ENCODE results near the gene ZCCHC4.
A peak's percentile ranks its signal among the peaks of the same experiment; 100 is the strongest.

The ZCCHC4 gene, protein sequence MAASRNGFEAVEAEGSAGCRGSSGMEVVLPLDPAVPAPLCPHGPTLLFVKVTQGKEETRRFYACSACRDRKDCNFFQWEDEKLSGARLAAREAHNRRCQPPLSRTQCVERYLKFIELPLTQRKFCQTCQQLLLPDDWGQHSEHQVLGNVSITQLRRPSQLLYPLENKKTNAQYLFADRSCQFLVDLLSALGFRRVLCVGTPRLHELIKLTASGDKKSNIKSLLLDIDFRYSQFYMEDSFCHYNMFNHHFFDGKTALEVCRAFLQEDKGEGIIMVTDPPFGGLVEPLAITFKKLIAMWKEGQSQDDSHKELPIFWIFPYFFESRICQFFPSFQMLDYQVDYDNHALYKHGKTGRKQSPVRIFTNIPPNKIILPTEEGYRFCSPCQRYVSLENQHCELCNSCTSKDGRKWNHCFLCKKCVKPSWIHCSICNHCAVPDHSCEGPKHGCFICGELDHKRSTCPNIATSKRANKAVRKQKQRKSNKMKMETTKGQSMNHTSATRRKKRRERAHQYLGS

DNA sequence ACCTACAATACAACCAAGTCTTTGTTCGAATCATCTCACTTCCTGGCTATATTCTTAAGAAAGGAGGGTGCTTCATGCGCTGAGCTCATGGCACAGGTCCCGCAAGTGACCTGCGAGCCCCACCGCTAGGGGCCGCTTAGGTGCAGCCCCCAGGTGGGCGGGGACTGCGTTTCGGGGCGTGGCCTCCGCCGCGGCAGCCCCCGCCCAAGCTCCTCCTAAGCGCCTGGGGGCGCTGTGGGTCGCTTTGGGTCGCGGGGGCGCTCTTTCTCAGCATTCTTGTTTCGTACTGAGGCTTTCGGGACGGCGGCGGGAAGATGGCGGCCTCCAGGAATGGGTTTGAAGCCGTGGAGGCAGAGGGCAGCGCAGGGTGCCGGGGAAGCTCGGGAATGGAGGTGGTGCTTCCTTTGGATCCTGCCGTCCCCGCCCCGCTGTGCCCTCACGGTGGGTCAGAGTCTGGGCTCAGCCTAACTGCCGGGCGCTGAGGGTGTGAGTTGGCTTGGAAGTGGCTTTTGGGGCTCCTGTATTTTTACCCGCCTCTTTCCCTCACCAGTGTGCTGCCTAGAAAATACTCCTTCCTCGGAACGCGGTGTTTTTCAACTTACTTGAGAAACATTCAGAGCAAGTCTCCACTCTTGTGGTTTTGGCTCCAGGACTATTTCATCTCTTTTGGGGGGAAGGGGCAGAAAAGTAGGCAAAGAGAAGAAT lies at the start of gene ZCCHC4:
Gene ZCCHC4, plus strand, starts transcription at position 279 of the 705 bp plus-strand sequence. Its CDS starts 36 bp downstream, at position 315.
- peak within 1 kb of the TSS; percentile 59 to 75 (median 68) for H3K4me3 ChIP-seq
- peak within 1 kb of the TSS; percentile 2 to 90 (median 78) for H3K27ac ChIP-seq

DNA sequence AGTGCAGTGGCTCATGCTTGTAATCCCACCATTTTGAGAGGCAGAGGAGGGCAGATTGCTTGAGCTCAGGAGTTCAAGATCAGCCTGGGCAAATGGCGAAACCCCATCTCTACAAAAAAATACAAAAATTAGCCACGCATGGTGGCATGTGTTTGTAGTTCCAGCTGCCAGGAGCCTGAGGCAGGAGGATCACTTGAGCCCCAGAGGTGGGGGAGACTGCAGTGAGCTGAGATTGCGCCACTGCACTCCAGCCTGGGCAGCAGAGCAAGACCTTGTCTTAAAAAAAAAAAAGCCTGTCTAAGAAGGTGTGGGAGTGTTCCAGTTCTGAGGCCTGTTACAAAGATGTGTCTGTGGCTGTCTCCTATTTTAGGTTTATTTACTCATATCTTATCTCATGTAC lies 40.7 kb upstream of the ZCCHC4 start:
- Histone ChIP-seq H3K4me3 (no peak overlapping the region), H3K27ac (no peak overlapping the region)

DNA sequence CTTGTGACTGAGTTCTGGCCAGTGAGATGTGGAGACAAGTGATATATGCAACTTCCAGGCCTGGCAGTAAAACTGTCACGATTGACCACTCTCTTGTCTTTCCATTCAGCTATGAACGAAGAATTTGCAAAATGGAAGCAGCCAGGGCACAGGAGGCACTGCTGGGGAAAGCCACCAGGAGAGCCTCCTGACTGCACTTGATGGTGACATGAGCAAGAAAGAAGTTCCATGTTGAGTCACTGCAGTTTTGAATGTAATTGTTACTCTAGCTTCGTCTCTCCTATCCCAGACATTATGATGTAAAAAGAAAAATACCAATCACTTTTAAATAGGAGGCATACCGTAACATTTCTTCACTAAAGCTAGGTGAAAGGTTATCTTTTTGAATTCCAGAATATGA lies 32.4 kb upstream of the ZCCHC4 start:
- H3K27ac ChIP-seq: no peak overlapping the region

DNA sequence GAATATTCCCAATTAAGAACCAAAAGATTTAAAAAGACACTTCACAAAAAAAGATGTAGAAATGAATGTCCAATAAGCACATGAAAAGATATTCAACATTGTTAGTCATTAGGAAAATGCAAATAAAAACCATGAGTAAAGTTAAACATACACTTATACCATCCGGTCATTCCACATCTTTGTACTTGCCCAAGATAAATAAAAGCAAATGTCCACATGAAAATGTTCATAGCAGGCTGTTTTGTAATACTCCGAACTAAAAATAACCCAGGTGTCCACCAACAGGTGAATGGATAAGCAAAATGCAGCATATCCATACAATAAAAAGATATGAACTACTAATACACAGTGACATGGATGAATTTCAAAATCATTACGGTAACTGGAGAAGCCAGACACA lies 28.6 kb upstream of the ZCCHC4 start:
- Histone ChIP-seq H3K27ac (no peak overlapping the region), H3K4me3 (no peak overlapping the region)

More for the DNA sequence above, 32.4 kb upstream of the ZCCHC4 start:
- H3K4me3 ChIP-seq: no peak overlapping the region

GRCh38 chr4:25284466-25284865 lies 28.1 kb upstream of the ZCCHC4 start:
- no peak overlapping the region for H3K27ac ChIP-seq
- H3K4me3 ChIP-seq: no peak overlapping the region

GRCh38 chr4:25290490-25291067 lies 22.0 kb upstream of the ZCCHC4 start:
- H3K27ac ChIP-seq: no peak overlapping the region
- H3K4me3 ChIP-seq: no peak overlapping the region

- no peak overlapping the region for H3K4me3 ChIP-seq
- H3K27ac ChIP-seq: no peak overlapping the region
Measured at GRCh38 chr4:25291158-25291733, 21.3 kb upstream of the ZCCHC4 start.

GRCh38 chr4:25297528-25298242 lies 14.9 kb upstream of the ZCCHC4 start:
- Histone ChIP-seq H3K4me3 (no peak overlapping the region), H3K27ac (no peak overlapping the region)

GRCh38 chr4:25299476-25300203 lies 12.9 kb upstream of the ZCCHC4 start:
- Histone ChIP-seq H3K4me3 (peak overlapping the region in 1 of 7 experiments; percentile 19), H3K27ac (peak overlapping the region in 10 of 21 experiments; percentile 5 to 69 (median 40))

DNA sequence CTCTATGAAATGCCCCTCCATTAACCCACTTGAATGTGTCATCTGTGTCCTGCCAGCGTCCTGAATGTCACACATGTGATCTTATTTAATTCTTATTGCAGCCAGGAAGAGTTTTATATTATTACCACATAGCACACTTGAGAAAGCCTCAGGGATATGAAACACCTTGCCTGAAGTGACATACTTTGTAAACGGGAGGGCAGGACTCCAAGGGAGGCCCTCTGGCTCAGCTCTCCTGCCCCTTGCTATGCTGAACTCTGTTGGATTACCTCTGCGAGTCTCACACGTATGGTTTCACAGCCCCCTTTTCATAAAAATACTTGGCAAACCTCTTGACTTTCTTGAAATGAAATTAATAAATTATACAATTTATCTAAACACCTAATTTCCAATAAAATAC lies 11.1 kb upstream of the ZCCHC4 start:
- H3K27ac ChIP-seq: peak overlapping the region in 1 of 21 experiments; percentile 13
- no peak overlapping the region for H3K4me3 ChIP-seq

GRCh38 chr4:25302626-25303025 lies 9.9 kb upstream of the ZCCHC4 start:
- H3K27ac ChIP-seq: no peak overlapping the region
- H3K4me3 ChIP-seq: no peak overlapping the region

DNA sequence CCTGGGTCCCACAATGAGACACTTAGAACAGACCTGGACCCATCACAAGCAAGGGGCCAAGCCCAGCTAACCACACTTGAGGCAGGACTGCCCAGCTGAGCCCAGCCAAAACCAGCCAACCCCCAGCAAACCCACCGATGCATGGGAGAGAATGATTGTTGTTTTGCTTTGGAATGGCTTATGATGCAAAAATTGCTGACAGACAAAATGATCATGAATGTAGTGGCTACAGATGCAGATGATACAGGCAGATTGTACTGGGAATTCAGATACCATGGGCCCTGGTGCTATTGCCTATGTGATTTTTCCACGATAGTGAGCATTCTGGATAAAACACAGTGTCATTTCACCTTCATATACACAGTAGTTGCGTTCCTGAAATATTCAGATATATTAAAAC lies 9.0 kb upstream of the ZCCHC4 start:
- no peak overlapping the region for H3K4me3 ChIP-seq
- H3K27ac ChIP-seq: no peak overlapping the region

GRCh38 chr4:25306518-25307057 lies 6.0 kb upstream of the ZCCHC4 start:
- Histone ChIP-seq H3K27ac (no peak overlapping the region), H3K4me3 (no peak overlapping the region)

DNA sequence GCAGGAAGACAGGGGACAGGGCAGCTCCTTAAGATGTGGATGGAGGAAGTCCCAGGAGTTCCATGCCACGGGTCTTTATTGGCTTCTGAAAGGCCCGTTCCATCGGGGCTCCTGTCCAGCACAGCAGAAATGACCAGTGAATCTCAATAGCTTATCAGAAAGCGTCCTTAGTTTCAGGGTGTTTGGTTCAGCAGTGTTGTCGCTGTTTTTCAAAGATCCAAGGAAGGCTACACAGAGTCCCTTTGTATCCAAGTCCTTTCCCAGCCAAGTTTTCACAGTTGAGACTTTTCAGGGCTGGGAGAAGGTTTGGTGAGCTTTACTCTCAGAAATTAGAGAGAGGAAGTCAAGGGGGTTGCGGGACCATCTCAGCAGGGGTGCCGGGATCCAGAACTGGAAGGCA lies 5.0 kb upstream of the ZCCHC4 start:
- H3K27ac ChIP-seq: peak overlapping the region in 1 of 21 experiments; percentile 19
- no peak overlapping the region for H3K4me3 ChIP-seq

DNA sequence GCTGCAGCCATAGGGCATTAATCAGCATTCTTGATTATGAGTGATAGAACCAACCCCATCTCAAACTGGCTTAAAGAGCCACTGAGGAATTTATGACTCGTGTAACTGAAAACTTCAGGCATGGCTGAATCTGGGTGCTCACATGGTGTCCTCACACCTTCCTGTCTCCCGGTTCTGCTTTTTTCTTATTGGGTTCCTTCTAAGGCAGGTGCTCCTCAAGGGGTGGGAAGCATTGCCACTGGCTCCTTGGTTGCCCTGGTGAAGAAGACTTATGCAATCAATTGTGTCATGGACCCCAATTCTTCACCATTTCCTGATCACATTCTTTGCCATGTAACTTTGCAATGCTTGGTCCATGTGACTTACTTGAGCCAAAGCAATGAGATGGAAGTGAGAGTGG lies 4.3 kb upstream of the ZCCHC4 start:
- no peak overlapping the region for H3K4me3 ChIP-seq
- peak overlapping the region in 1 of 21 experiments; percentile 19 for H3K27ac ChIP-seq

- Histone ChIP-seq H3K4me3 (no peak overlapping the region), H3K27ac (no peak overlapping the region)
Measured at GRCh38 chr4:25308761-25309160, 3.8 kb upstream of the ZCCHC4 start.

DNA sequence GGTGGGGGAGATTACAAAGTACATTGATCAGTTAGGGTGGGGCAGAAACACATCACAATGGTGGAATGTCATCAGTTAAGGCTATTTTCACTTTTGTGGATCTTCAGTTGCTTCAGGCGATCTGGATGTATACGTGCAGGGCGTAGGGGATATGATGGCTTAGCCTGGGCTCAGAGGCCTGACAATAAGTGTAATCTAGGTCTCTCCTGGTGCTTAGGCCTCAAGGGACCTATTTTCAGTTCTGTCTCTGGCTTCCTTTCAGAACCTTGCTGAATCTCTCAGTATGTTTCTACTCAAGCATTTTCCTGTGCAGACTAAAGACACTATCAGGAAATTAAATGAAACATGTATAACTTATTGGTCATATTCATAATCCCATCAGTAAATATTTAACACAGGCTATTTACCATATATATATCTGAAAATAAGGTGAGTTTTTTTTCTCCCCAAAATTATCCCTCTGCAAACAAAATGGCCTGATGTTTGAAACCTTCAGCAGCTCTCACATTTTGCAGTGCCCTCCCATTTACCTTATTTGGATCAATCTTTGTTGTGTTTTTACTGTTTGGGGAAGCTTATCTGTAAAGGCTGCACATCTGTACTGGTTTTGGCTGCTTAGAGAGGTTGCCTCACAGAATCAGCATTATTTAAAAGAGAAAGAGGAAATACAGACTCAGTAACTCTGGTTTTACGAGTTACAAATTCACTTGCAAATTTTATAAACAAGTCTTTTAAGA lies 2.3 kb upstream of the ZCCHC4 start:
- Histone ChIP-seq H3K4me3 (no peak overlapping the region), H3K27ac (peak overlapping the region in 1 of 21 experiments; percentile 29)

GRCh38 chr4:25310803-25311166 lies 1.8 kb upstream of the ZCCHC4 start:
- peak overlapping the region in 1 of 21 experiments; percentile 29 for H3K27ac ChIP-seq
- H3K4me3 ChIP-seq: no peak overlapping the region

All from skin epidermis (tissue), 12 donors.